ENCODE data around the gene FARS2. TPM values are rescaled to one million over a fixed set of nuclear protein-coding genes. Genes with fewer than 3 reads are reported as not detected.

FARS2 gene
- total and polyA plus RNA-seq, 4 donors: 16.6 to 29.0 (median 21.1) TPM

DNA sequence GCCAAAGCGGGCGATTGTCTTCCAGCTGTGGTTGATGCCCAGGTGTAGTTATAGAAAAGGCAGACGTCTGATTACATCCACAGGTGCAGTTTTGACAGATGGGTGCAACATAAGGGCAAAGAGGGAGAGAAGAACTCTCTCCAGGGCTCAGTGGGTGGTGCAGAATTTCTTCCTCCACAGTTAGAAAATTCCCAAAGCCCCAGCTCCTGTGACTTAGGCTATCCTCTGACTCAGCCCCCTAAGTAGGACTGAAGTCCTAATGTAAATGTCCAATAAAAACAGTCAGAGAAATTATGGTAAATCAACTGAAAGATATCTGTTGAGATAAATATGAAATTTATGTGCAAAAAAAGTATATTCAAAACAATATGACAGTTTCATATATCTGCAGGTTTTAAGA is 32.0 kb upstream of the FARS2 start:
- Histone ChIP-seq H3K27ac (ENCODE audit: low read depth, low read length) (no peak overlapping the region), H3K9me3 (ENCODE audit: control insufficient read depth, insufficient read depth, low read length) (no peaks in the 10 kb centered on the region), H3K4me3 (ENCODE audit: low read depth, low read length) (no peak overlapping the region), H3K27me3 (ENCODE audit: control insufficient read depth, insufficient read depth, low read length) (no peaks in the 10 kb centered on the region), H3K36me3 (ENCODE audit: control insufficient read depth, insufficient read depth, low read length) (no peaks in the 10 kb centered on the region), H3K4me1 (ENCODE audit: control insufficient read depth, insufficient read depth, low read length) (peaks cover 3% of the 10 kb centered on the region)
- 87% methylated on average over 3 of the region's 3 CpGs for WGBS (ENCODE audit: insufficient coverage)
- DNase-seq (ENCODE audit: low read depth in 4 of 6, low spot score in 6 of 6): no peak

DNA sequence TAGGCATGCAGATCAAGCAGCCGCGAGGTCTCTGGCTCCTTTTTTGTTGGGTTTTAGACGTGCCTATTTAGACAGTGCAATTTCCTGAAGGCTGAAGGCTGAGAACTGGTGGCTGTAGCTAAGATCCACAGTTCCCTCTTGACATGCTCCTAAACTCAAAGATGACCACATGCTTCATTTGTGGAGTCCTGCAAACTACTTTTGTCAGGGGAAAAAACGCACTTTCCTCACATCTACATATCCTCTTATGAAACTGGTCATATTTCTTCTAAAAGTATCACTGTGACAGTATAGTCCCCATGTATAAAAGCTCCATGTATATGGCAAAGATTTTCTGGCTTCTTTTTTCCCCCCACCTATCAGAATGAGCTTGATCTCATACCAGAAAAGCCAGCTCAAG is 31.2 kb upstream of the FARS2 start:
- Histone ChIP-seq H3K36me3 (ENCODE audit: control insufficient read depth, insufficient read depth, low read length) (no peaks in the 10 kb centered on the region), H3K27me3 (ENCODE audit: control insufficient read depth, insufficient read depth, low read length) (no peaks in the 10 kb centered on the region), H3K4me1 (ENCODE audit: control insufficient read depth, insufficient read depth, low read length) (peaks cover 3% of the 10 kb centered on the region), H3K4me3 (ENCODE audit: low read depth, low read length) (no peak overlapping the region), H3K9me3 (ENCODE audit: control insufficient read depth, insufficient read depth, low read length) (no peaks in the 10 kb centered on the region), H3K27ac (ENCODE audit: low read depth, low read length) (no peak overlapping the region)
- DNase-seq (ENCODE audit: low read depth in 4 of 6, low spot score in 6 of 6): no peak
- WGBS (ENCODE audit: insufficient coverage): 22% methylated on average over 3 of the region's 4 CpGs

DNA sequence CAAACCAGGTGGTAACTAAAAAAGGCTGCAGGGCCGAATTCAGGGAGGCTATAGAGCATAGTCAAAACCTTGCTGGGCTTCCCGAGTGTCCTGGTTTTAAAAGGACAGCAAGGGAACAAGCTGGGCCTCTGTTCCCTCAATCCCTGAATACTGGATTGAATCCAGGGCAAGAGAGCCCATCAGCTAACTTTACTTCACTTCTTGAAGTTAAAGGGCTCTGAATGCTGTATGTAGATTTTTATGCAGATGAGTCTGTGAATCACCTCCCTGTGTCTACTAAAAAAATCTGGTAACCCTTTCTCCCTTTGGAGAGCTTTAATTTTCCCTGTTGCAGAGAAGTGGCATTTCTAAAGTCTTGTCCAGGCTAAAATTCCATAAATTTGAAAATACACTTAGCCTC is 30.0 kb upstream of the FARS2 start:
- 49% methylated on average over 2 of the region's 2 CpGs for WGBS (ENCODE audit: insufficient coverage)
- no peaks in the 10 kb centered on the region for H3K27me3 ChIP-seq (ENCODE audit: control insufficient read depth, insufficient read depth, low read length)
- peaks cover 3% of the 10 kb centered on the region for H3K4me1 ChIP-seq (ENCODE audit: control insufficient read depth, insufficient read depth, low read length)
- H3K36me3 ChIP-seq (ENCODE audit: control insufficient read depth, insufficient read depth, low read length): no peaks in the 10 kb centered on the region
- H3K27ac ChIP-seq (ENCODE audit: low read depth, low read length): peak overlapping the region; percentile 18
- H3K9me3 ChIP-seq (ENCODE audit: control insufficient read depth, insufficient read depth, low read length): no peaks in the 10 kb centered on the region
- DNase-seq (ENCODE audit: low read depth in 4 of 6, low spot score in 6 of 6): peak in 3 of 6 donors; percentile 20 to 45 (median 36)
- no peak overlapping the region for H3K4me3 ChIP-seq (ENCODE audit: low read depth, low read length)

GRCh38 chr6:5234874-5235273 is 26.4 kb upstream of the FARS2 start:
- Histone ChIP-seq H3K27me3 (ENCODE audit: control insufficient read depth, insufficient read depth, low read length) (no peaks in the 10 kb centered on the region), H3K4me3 (ENCODE audit: low read depth, low read length) (no peak overlapping the region), H3K36me3 (ENCODE audit: control insufficient read depth, insufficient read depth, low read length) (peaks cover 5% of the 10 kb centered on the region), H3K9me3 (ENCODE audit: control insufficient read depth, insufficient read depth, low read length) (no peaks in the 10 kb centered on the region), H3K27ac (ENCODE audit: low read depth, low read length) (no peak overlapping the region), H3K4me1 (ENCODE audit: control insufficient read depth, insufficient read depth, low read length) (peaks cover 8% of the 10 kb centered on the region)
- WGBS (ENCODE audit: insufficient coverage): 66% methylated on average over 5 of the region's 6 CpGs
- DNase-seq (ENCODE audit: low read depth in 4 of 6, low spot score in 6 of 6): no peak

DNA sequence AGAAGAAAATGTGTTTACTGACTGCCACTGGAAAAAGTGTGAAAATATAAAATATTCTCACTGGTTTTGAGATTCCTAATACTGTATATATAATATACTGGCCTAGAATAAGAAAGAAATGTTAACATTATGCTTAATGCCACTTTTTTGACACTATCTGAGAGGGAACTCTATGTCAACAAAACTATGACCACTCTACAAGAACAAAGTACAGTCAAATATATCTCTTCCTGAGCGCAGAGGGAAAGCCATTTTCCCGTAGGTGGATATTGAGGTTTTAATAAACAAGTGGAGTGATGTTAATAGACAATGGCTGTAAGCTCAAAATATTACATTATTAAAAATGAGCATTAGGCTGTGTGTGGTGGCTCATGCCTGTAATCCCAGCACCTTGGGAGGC is 25.5 kb upstream of the FARS2 start:
- WGBS (ENCODE audit: insufficient coverage): no CpG with 5 or more reads among the region's 2 CpGs
- no peak for DNase-seq (ENCODE audit: low read depth in 4 of 6, low spot score in 6 of 6)
- Histone ChIP-seq H3K4me3 (ENCODE audit: low read depth, low read length) (no peak overlapping the region), H3K9me3 (ENCODE audit: control insufficient read depth, insufficient read depth, low read length) (no peaks in the 10 kb centered on the region), H3K36me3 (ENCODE audit: control insufficient read depth, insufficient read depth, low read length) (peaks cover 6% of the 10 kb centered on the region), H3K27ac (ENCODE audit: low read depth, low read length) (no peak overlapping the region), H3K27me3 (ENCODE audit: control insufficient read depth, insufficient read depth, low read length) (no peaks in the 10 kb centered on the region), H3K4me1 (ENCODE audit: control insufficient read depth, insufficient read depth, low read length) (peaks cover 7% of the 10 kb centered on the region)

- Histone ChIP-seq H3K27me3 (ENCODE audit: control insufficient read depth, insufficient read depth, low read length) (no peaks in the 10 kb centered on the region), H3K4me3 (ENCODE audit: low read depth, low read length) (no peak overlapping the region), H3K9me3 (ENCODE audit: control insufficient read depth, insufficient read depth, low read length) (no peaks in the 10 kb centered on the region), H3K27ac (ENCODE audit: low read depth, low read length) (no peak overlapping the region), H3K4me1 (ENCODE audit: control insufficient read depth, insufficient read depth, low read length) (peaks cover 5% of the 10 kb centered on the region), H3K36me3 (ENCODE audit: control insufficient read depth, insufficient read depth, low read length) (peaks cover 6% of the 10 kb centered on the region)
- WGBS (ENCODE audit: insufficient coverage): 65% methylated on average over 3 of the region's 4 CpGs
- no peak for DNase-seq (ENCODE audit: low read depth in 4 of 6, low spot score in 6 of 6)
Observed at GRCh38 chr6:5237805-5238204, 23.5 kb upstream of the FARS2 start.

DNA sequence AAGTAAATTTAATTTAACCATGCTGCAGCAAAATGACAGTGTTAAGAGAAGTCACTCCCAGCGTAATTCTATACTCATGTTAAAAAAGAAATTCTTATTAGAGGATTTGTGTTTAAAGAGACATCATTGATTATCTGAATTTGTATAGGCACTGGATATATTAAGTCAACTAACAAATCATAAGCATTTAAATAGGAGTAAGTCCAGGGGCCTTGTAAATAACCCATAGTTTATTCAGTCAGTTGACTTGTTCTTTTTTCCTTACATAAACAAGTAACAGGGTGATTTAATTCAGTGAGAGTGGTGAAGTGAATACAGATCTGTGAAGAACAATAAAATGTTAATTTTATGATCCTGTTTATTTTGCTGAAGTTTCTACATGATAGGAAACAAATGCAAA is 23.0 kb upstream of the FARS2 start:
- Histone ChIP-seq H3K9me3 (ENCODE audit: control insufficient read depth, insufficient read depth, low read length) (no peaks in the 10 kb centered on the region), H3K4me3 (ENCODE audit: low read depth, low read length) (no peak overlapping the region), H3K4me1 (ENCODE audit: control insufficient read depth, insufficient read depth, low read length) (peaks cover 5% of the 10 kb centered on the region), H3K27me3 (ENCODE audit: control insufficient read depth, insufficient read depth, low read length) (no peaks in the 10 kb centered on the region), H3K36me3 (ENCODE audit: control insufficient read depth, insufficient read depth, low read length) (peaks cover 9% of the 10 kb centered on the region), H3K27ac (ENCODE audit: low read depth, low read length) (no peak overlapping the region)
- DNase-seq (ENCODE audit: low read depth in 4 of 6, low spot score in 6 of 6): no peak
- WGBS (ENCODE audit: insufficient coverage): no CpG with 5 or more reads among the region's 1 CpG

- no CpG with 5 or more reads among the region's 2 CpGs for WGBS (ENCODE audit: insufficient coverage)
- Histone ChIP-seq H3K36me3 (ENCODE audit: control insufficient read depth, insufficient read depth, low read length) (peaks cover 9% of the 10 kb centered on the region), H3K4me1 (ENCODE audit: control insufficient read depth, insufficient read depth, low read length) (peaks cover 5% of the 10 kb centered on the region), H3K9me3 (ENCODE audit: control insufficient read depth, insufficient read depth, low read length) (no peaks in the 10 kb centered on the region), H3K27ac (ENCODE audit: low read depth, low read length) (no peak overlapping the region), H3K4me3 (ENCODE audit: low read depth, low read length) (no peak overlapping the region), H3K27me3 (ENCODE audit: control insufficient read depth, insufficient read depth, low read length) (no peaks in the 10 kb centered on the region)
- no peak for DNase-seq (ENCODE audit: low read depth in 4 of 6, low spot score in 6 of 6)
Observed at GRCh38 chr6:5241252-5241651, 20.1 kb upstream of the FARS2 start.

DNA sequence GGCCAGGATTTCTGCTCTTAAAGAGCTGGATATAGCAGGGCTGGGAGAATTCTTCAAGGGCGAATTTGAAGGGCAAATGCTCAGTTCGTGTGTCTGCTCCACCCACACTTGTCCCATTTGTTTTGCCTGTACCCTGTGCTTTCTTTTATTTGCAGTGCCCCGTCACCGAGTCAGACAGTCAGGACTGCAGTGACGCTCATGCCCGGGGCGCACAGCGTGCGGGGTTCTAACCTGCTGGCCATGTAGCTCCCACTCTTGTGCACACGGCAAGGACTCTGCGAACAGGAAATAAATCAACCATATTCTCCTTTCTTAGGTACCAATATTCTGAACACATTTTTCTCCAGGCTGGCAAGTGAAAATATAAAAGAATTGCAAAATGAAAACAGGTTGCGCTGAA is 18.2 kb upstream of the FARS2 start:
- Histone ChIP-seq H3K4me3 (ENCODE audit: low read depth, low read length) (no peak overlapping the region), H3K36me3 (ENCODE audit: control insufficient read depth, insufficient read depth, low read length) (peaks cover 9% of the 10 kb centered on the region), H3K27me3 (ENCODE audit: control insufficient read depth, insufficient read depth, low read length) (no peaks in the 10 kb centered on the region), H3K9me3 (ENCODE audit: control insufficient read depth, insufficient read depth, low read length) (no peaks in the 10 kb centered on the region), H3K4me1 (ENCODE audit: control insufficient read depth, insufficient read depth, low read length) (no peaks in the 10 kb centered on the region), H3K27ac (ENCODE audit: low read depth, low read length) (no peak overlapping the region)
- 80% methylated on average over 9 of the region's 12 CpGs for WGBS (ENCODE audit: insufficient coverage)
- no peak for DNase-seq (ENCODE audit: low read depth in 4 of 6, low spot score in 6 of 6)

DNA sequence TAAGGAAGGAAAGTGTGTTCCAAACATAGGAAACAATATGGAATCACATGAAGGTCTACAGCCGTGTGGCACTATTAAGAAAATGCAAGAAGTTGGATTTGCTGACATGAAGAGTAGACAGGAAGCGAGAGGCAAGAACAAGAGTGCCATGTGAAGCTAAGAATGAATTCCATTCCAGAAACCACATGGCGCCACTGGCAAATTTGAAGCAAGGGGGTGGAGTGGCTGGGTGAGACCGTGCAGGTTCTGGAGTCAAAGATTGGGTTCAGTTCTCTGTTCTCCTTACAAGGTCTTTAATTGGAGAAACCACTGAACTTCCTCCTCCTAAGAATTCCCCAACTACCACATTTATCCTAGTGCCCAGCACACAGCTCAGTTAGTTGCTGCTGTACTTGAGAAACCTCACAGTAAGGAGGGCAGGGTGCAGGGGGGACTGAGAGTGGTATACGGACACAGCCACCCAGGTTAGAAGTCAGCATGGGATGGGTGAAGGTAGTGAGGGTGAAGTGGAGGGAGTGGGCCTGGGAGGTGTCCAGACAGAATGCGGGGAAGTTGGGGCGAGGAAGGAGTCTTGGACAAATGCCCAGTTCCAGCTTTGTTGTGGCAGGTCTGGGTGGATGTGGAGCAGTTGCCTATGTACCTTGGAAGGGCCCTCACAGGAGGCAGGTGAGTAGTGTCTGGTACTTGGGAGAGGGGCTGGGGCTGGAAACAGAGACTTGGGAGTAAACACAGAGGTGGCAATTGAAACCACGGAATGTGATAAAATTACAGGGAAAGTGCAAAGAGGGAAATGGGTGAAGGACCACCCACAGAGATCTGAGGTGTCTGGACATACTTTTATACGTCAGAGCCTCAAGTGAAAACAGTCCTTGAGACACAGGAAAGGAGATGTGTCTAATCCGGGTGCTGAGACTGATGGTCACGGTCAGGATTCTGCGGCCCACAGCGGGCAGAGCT is 14.9 kb upstream of the FARS2 start:
- peaks cover 3% of the 10 kb centered on the region for H3K36me3 ChIP-seq (ENCODE audit: control insufficient read depth, insufficient read depth, low read length)
- H3K4me3 ChIP-seq (ENCODE audit: low read depth, low read length): no peak overlapping the region
- no peaks in the 10 kb centered on the region for H3K27me3 ChIP-seq (ENCODE audit: control insufficient read depth, insufficient read depth, low read length)
- 81% methylated on average over 12 of the region's 13 CpGs for WGBS (ENCODE audit: insufficient coverage)
- no peak for DNase-seq (ENCODE audit: low read depth in 4 of 6, low spot score in 6 of 6)
- no peaks in the 10 kb centered on the region for H3K4me1 ChIP-seq (ENCODE audit: control insufficient read depth, insufficient read depth, low read length)
- H3K27ac ChIP-seq (ENCODE audit: low read depth, low read length): no peak overlapping the region
- H3K9me3 ChIP-seq (ENCODE audit: control insufficient read depth, insufficient read depth, low read length): no peaks in the 10 kb centered on the region
